Rectal smooth muscle tissue (tissue), 1 donor: ENCODE measurements around the gene CHST11.

Experiments
- H3K27ac ChIP-seq: one replicate; pipeline ENCODE4 v1.7.0; 2013; ENCODE audit warnings: low read depth, low read length, inconsistent platforms
- H3K27me3 ChIP-seq: one replicate; pipeline ENCODE4 v1.7.0; 2013; ENCODE audit warnings: low read length; ENCODE audit not compliant: control insufficient read depth, insufficient read depth
- H3K36me3 ChIP-seq: one replicate; pipeline ENCODE4 v1.7.0; 2013; ENCODE audit warnings: low read length; ENCODE audit not compliant: control insufficient read depth, insufficient read depth
- H3K4me1 ChIP-seq: one replicate; pipeline ENCODE4 v1.7.0; 2013; ENCODE audit warnings: low read length; ENCODE audit not compliant: control insufficient read depth, insufficient read depth
- H3K4me3 ChIP-seq: one replicate; pipeline ENCODE4 v1.7.0; 2013; ENCODE audit warnings: low read length
- H3K9ac ChIP-seq: one replicate; pipeline ENCODE4 v1.7.0; 2013; ENCODE audit warnings: low read length

The CHST11 gene

GRCh38 chr12:104680070-104680469, 223.3 kb downstream of the CHST11 start:
- Histone ChIP-seq H3K4me3 (no peak overlapping the region), H3K4me1 (no peaks in the 10 kb centered on the region), H3K9ac (no peak overlapping the region), H3K27me3 (no peaks in the 10 kb centered on the region), H3K36me3 (no peaks in the 10 kb centered on the region), H3K27ac (no peak overlapping the region)

DNA sequence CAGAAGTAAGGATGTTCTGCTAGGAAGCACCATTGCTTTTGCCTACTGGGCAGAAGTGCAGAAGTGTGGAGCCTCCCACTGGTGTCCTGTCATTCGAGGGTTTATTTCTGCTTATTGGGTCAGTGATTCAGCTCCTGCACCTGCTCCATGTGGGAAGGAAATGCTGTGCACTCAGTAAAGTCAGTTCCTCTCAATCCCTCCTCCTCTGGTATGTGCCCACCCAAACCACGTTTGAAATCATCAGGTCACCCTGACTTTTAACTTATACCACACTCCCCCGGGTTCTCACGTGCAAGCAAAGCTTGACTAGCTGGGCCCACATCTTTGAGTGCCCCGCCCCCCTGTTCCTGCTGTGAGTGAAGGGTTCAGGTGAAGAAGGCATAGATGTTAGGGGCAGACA, 223.7 kb downstream of the CHST11 start:
- H3K36me3 ChIP-seq, result no peaks in the 10 kb centered on the region
- no peak overlapping the region for H3K4me3 ChIP-seq
- H3K27ac ChIP-seq, result no peak overlapping the region
- H3K27me3 ChIP-seq, result no peaks in the 10 kb centered on the region
- H3K9ac ChIP-seq, result no peak overlapping the region
- H3K4me1 ChIP-seq, result peaks cover 2% of the 10 kb centered on the region

GRCh38 chr12:104681012-104681690, 224.4 kb downstream of the CHST11 start:
- Histone ChIP-seq H3K36me3 (no peaks in the 10 kb centered on the region), H3K27me3 (no peaks in the 10 kb centered on the region), H3K4me1 (peaks cover 5% of the 10 kb centered on the region), H3K4me3 (no peak overlapping the region), H3K27ac (no peak overlapping the region), H3K9ac (no peak overlapping the region)

DNA sequence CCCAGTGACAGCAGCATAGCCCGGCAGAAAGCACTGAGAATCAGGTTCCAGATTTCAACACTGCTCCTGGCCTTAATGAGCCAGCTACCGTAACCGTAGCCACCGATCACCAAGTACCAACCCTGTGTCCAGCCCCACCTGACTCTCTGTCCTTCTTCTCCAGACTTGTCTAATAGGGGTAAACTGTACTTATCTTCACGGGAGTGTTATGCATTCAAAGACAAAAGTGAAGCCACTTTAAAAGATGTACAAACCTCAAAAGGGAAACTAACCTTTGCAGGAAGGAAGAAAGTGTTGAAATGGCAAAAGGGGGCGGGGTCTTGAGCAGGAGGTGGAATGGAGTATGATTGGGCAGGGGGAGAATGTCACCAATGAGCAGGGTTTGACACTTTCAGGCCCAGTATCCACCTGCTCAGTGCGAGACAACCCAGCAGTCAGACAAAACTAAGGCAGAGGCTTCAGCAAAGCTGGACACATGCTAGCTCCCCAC, 226.1 kb downstream of the CHST11 start:
- H3K9ac ChIP-seq, result no peak overlapping the region
- H3K4me1 ChIP-seq, result peaks cover 5% of the 10 kb centered on the region
- H3K27ac ChIP-seq, result peak overlapping the region; percentile 35
- no peaks in the 10 kb centered on the region for H3K36me3 ChIP-seq
- no peaks in the 10 kb centered on the region for H3K27me3 ChIP-seq
- no peak overlapping the region for H3K4me3 ChIP-seq

GRCh38 chr12:104683831-104684503, 227.2 kb downstream of the CHST11 start:
- H3K36me3 ChIP-seq, result no peaks in the 10 kb centered on the region
- H3K27ac ChIP-seq, result no peak overlapping the region
- H3K4me3 ChIP-seq, result no peak overlapping the region
- H3K4me1 ChIP-seq, result peaks cover 5% of the 10 kb centered on the region
- no peaks in the 10 kb centered on the region for H3K27me3 ChIP-seq
- no peak overlapping the region for H3K9ac ChIP-seq

GRCh38 chr12:104684884-104685283, 228.1 kb downstream of the CHST11 start:
- no peaks in the 10 kb centered on the region for H3K36me3 ChIP-seq
- no peaks in the 10 kb centered on the region for H3K27me3 ChIP-seq
- H3K9ac ChIP-seq, result no peak overlapping the region
- H3K27ac ChIP-seq, result no peak overlapping the region
- H3K4me1 ChIP-seq, result peaks cover 5% of the 10 kb centered on the region
- H3K4me3 ChIP-seq, result no peak overlapping the region

GRCh38 chr12:104685366-104685765, 228.6 kb downstream of the CHST11 start:
- H3K36me3 ChIP-seq, result no peaks in the 10 kb centered on the region
- no peak overlapping the region for H3K27ac ChIP-seq
- no peaks in the 10 kb centered on the region for H3K27me3 ChIP-seq
- H3K4me1 ChIP-seq, result peaks cover 5% of the 10 kb centered on the region
- H3K9ac ChIP-seq, result no peak overlapping the region
- no peak overlapping the region for H3K4me3 ChIP-seq

DNA sequence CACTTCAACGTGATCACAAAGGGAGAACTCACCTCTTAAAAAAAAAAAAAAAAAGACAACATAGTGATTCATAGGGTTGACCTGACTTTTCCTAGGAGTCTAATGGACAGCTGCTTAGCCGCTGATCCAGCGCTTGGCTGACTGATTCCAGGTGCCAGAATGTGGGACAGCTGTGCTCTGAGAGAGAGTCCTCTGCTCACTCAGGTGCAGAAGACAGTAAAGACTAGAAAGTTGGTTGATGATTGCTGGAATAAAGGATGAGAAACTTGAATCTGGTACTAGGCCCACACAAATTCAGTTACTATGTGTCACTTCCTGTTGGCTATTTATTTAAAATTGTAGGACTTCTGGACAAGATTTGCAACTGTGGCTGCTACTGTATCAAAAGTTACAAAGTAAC, 229.4 kb downstream of the CHST11 start:
- Histone ChIP-seq H3K9ac (no peak overlapping the region), H3K4me1 (peaks cover 5% of the 10 kb centered on the region), H3K36me3 (no peaks in the 10 kb centered on the region), H3K4me3 (no peak overlapping the region), H3K27ac (no peak overlapping the region), H3K27me3 (no peaks in the 10 kb centered on the region)

- Histone ChIP-seq H3K4me3 (no peak overlapping the region), H3K27ac (no peak overlapping the region), H3K9ac (no peak overlapping the region), H3K36me3 (no peaks in the 10 kb centered on the region), H3K27me3 (no peaks in the 10 kb centered on the region), H3K4me1 (peaks cover 5% of the 10 kb centered on the region)
Observed at GRCh38 chr12:104687823-104688573, 231.2 kb downstream of the CHST11 start.

- Histone ChIP-seq H3K4me1 (peaks cover 5% of the 10 kb centered on the region), H3K27me3 (no peaks in the 10 kb centered on the region), H3K27ac (no peak overlapping the region), H3K36me3 (no peaks in the 10 kb centered on the region), H3K4me3 (no peak overlapping the region), H3K9ac (no peak overlapping the region)
Observed at GRCh38 chr12:104689635-104690034, 232.9 kb downstream of the CHST11 start.

GRCh38 chr12:104691721-104692556, 235.2 kb downstream of the CHST11 start:
- no peak overlapping the region for H3K9ac ChIP-seq
- H3K27me3 ChIP-seq, result no peaks in the 10 kb centered on the region
- no peaks in the 10 kb centered on the region for H3K36me3 ChIP-seq
- H3K4me1 ChIP-seq, result no peaks in the 10 kb centered on the region
- H3K27ac ChIP-seq, result no peak overlapping the region
- H3K4me3 ChIP-seq, result no peak overlapping the region
